Measurements from ENCODE around the gene SOHLH1.

SOHLH1 gene

DNA sequence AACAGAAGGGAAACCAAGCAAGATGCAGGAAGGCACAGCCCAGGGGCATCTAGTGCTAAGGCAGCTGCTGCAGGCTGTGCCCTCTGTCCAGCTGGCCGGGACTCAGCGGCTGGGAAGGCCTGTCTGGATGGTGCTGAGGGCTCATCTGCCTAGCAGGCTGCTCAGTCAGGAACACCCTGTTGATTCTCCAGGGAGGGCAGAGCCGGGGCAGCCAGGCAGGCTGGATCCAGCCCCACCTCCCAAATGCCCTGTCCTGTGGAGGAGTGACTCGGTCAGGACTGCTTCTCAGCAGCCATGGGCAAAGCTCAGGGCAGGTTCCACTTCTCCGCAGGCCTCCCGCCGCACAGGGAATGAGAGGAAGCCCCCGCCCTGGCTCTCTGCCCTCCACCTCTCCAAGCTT is 44.0 kb downstream of the SOHLH1 start:
- DNase-seq, result no peak

DNA sequence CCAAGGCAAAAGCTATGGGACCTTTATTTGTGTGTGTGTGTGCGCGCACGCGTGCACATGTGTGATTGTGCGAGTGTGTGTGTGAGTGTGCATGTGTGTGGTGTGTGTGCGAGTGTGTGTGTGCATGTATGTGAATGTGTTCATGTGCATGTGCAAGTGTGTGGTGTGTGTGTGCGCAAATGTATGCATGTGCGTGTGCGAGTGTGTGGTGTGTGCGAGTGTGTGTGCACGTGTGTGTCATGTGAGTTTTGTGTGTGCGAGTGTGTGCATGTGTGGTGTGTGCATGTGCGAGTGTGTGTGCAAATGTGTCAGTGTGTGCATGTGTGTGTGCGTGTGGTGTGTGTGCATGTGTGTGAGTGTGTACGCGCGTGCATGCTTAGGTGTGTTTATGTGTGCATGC is 48.9 kb downstream of the SOHLH1 start:
- DNase-seq, result no peak

GRCh38 chr9:135649508-135649907 is 49.8 kb downstream of the SOHLH1 start:
- DNase-seq, result no peak

DNA sequence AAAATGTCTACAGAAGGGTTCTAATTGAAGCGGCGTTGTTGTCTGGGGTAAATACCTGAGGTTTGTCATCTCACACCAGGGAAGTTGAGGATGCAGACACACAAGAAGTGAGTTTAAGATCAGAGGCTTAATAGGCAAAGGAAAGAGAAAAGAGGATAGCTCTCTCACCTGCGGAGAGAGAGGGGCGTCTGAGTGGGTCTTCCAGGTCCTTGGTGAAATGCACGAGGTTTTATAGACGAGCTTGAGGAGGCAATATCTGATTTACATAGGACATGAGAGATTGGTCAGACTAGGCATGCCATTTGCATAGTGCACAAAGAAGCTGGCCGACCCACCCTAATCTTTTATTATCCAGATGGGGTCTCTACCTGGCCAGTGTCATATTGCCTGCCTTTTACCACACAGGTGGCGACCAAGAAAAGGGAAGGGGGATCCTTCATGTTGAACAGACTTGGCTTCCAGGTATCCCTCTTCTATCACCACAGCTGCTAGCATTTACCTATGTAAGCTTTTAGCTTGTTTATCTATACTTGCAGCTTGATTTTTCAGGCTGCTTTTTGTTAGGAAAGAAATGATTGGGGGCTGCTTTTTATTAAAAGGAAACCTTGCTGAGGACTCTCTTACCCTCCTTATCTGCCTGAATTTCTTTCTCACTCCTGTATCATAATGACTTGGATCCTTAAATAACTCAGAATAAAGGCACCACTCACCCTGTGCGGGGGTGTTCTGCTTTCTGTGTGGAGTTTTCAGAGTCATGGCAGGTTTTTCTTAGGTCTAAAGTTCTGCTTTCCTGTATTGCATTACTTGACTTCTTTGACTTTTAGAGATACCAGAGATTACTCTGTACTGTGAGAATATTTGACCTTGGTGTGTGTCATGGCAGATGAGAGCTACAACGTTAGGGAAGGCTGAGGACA is 50.5 kb downstream of the SOHLH1 start:
- no peak for DNase-seq

DNA sequence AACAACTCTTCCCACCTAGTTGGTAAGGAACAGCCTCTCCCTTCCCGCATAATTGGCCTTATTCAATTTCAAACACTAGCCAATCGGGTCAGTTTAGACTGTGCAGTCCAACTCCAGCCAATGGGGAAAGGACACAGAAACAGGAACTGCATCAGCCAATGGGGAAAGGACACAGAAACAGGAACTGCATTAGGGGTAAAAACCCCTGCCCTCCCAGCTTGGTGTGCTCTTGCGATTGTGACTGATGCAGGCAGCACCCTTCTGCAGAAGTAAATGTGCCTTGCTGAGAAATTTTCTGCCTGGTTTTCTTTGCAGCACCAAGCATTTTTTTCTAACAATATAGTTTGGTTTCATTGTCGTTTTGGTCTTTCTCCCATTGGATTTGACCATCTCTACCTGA is 51.4 kb downstream of the SOHLH1 start:
- no peak for DNase-seq

DNA sequence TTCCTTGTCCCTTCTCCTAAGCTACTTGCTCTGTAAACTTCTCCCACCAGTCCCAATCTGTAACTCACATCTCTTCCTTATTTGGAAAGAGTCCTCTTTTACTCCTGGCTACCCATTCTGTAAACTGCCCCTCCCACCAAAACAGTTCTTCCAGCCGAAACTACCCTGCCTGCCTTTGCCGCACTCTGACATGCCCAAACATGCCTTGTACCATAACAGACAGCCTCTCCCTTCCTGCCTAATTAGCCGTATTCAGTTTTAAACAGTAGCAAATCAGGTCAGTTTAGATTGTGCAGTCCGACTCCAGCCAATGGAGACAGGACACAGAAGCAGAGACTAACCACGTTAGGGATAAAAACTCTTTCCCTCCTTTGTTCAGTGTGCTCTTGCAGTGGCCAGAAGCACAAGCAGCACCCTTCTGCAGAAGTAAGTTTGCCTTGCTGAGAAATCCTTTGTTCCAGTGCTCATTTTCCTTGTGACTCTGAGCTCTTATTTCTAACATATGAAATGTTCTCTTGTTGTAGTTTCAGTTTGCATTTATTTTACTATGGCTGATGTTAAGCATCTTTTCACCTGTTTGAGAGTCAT is 54.6 kb downstream of the SOHLH1 start:
- no peak for DNase-seq

Data from NCI-H1417 treated with DMSO at 0.1 percent for 48 hours (cell line).